ENCODE measurements around the gene FAF1. TPM values are rescaled to one million over a fixed set of nuclear protein-coding genes. Genes with fewer than 3 reads are reported as not detected.
A peak's percentile ranks its signal among the peaks of the same experiment; 100 is the strongest.

Gene FAF1
- total RNA-seq, 4 donors from 2014 or later, result 72.0 to 107 (median 92.0) TPM

- no peak for DNase-seq
- TF ChIP-seq POLR2A (IDR thresholded peaks at IDR 0.05), result no peak
- TF ChIP-seq CTCF (IDR thresholded peaks at IDR 0.05 in 4 of 5, conservative IDR thresholded peaks at IDR 0.05 in 1 of 5), result no peak
- peak overlapping the region in 1 of 4 donors; percentile 9 for H3K4me3 ChIP-seq
- peaks cover 81 to 91% (median 88%) of the 10 kb centered on the region in 3 donors for H3K27me3 ChIP-seq
- no peaks in the 10 kb centered on the region for H3K36me3 ChIP-seq
- peaks cover 11 to 13% of the 10 kb centered on the region in 2 donors for H3K4me1 ChIP-seq
- no peak for ATAC-seq
- intact Hi-C loops (cut with DNase I; ENCODE audit: low total_unique reads), result no loop called here
- in situ Hi-C loops (cut with MboI; ENCODE audit: low sequenced_read_pairs in 4 of 4), result no loop called here
- H3K9me3 ChIP-seq, result no peaks in the 10 kb centered on the region
- H3K27ac ChIP-seq, result no peak overlapping the region
These were observed 543.3 kb downstream of the FAF1 start for GRCh38 chr1:50416553-50417453.

GRCh38 chr1:50416150-50416527 is 543.9 kb downstream of the FAF1 start:
- Histone ChIP-seq H3K36me3 (no peaks in the 10 kb centered on the region), H3K27ac (no peak overlapping the region), H3K27me3 (peaks cover 75 to 88% (median 82%) of the 10 kb centered on the region in 3 donors), H3K4me3 (no peak overlapping the region), H3K9me3 (no peaks in the 10 kb centered on the region), H3K4me1 (peaks cover 11 to 13% of the 10 kb centered on the region in 2 donors)
- ATAC-seq (no peak), DNase-seq (no peak)
- intact Hi-C loops (cut with DNase I; ENCODE audit: low total_unique reads) (no loop called here), in situ Hi-C loops (cut with MboI; ENCODE audit: low sequenced_read_pairs in 4 of 4) (no loop called here)
- TF ChIP-seq POLR2A (IDR thresholded peaks at IDR 0.05) (no peak), CTCF (IDR thresholded peaks at IDR 0.05 in 4 of 5, conservative IDR thresholded peaks at IDR 0.05 in 1 of 5) (no peak)

- in situ Hi-C loops (cut with MboI; ENCODE audit: low sequenced_read_pairs in 4 of 4), result no loop called here
- TF ChIP-seq CTCF (IDR thresholded peaks at IDR 0.05 in 4 of 5, conservative IDR thresholded peaks at IDR 0.05 in 1 of 5) (no peak), POLR2A (IDR thresholded peaks at IDR 0.05) (no peak)
- H3K9me3 ChIP-seq, result no peaks in the 10 kb centered on the region
- H3K27me3 ChIP-seq, result peaks cover 68 to 86% (median 75%) of the 10 kb centered on the region in 3 donors
- DNase-seq (no peak), ATAC-seq (no peak)
- intact Hi-C loops (cut with DNase I; ENCODE audit: low total_unique reads), result no loop called here
- H3K4me3 ChIP-seq, result no peak overlapping the region
- H3K4me1 ChIP-seq, result peaks cover 11 to 13% of the 10 kb centered on the region in 2 donors
- no peaks in the 10 kb centered on the region for H3K36me3 ChIP-seq
- H3K27ac ChIP-seq, result no peak overlapping the region
These were observed 544.6 kb downstream of the FAF1 start for GRCh38 chr1:50415235-50416149.

- Histone ChIP-seq H3K4me1 (peaks cover 11 to 13% of the 10 kb centered on the region in 2 donors), H3K4me3 (no peak overlapping the region), H3K9me3 (no peaks in the 10 kb centered on the region), H3K27me3 (peaks cover 62 to 86% (median 69%) of the 10 kb centered on the region in 3 donors), H3K36me3 (no peaks in the 10 kb centered on the region), H3K27ac (no peak overlapping the region)
- in situ Hi-C loops (cut with MboI; ENCODE audit: low sequenced_read_pairs in 4 of 4), result no loop called here
- ATAC-seq (no peak), DNase-seq (no peak)
- no peak for TF ChIP-seq POLR2A (IDR thresholded peaks at IDR 0.05)
- TF ChIP-seq CTCF (IDR thresholded peaks at IDR 0.05 in 4 of 5, conservative IDR thresholded peaks at IDR 0.05 in 1 of 5), result no peak
- intact Hi-C loops (cut with DNase I; ENCODE audit: low total_unique reads), result no loop called here
These were observed 545.2 kb downstream of the FAF1 start for GRCh38 chr1:50414853-50415234.
